HG02973 (cell line): Measurements from ENCODE around the gene ABCC5.

Source experiments
- ATAC-seq: cut with Tn5 transposase; IDR thresholded peaks from one replicate; pipeline ENCODE4 v1.9.1; 2021; ENCODE audit warnings: moderate library complexity; ENCODE audit not compliant: unreplicated experiment

ABCC5 gene

DNA sequence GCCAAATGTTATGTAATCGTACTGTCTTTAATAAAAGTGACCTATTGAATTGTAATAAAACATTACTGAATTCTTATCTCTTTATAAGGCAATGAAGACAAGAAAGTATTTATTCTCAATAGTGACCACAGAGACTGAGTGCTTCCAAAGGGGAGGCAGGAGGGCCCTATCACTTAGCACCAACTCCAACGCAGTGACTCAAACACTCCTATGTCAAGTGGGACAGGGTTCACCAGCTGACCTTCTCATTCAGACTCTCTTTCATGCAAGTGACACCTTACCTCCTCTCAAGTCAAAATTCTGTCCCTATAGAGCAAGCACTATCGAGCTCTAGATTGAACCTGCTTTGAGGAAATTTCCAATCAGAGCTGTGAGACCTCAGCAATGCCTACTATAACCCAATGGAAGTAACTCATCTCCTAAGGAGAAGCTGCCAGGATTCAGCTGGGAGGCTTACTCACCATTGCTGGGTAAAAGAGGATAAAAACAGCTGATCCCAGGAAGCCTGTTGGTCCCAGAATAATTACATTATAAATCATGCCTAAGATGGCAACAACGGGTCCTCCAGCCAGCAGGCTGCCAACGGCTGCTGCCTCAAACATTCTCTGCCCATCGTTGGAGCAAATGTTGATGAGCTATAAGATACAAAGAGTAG is 35.6 kb downstream of the ABCC5 start:
- no peak for ATAC-seq

DNA sequence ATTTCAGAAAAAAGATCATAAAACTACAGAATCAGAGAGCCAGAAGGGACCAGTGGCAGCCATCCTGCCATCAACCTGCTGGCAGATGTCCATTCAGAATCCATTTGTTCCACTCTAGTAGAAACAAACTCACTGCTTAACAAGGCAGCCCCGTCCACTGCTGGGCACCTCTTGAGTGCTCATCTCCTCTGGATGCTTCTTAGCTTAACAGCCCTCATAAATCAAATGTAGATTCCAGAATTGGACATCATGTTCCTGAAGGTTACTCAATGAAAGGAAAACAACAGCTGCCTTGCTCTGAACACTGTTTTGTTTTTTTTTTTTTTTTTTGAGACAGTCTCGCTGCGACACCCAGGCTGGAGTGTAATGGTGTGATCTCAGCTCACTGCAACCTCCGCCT is 37.3 kb downstream of the ABCC5 start:
- no peak for ATAC-seq

DNA sequence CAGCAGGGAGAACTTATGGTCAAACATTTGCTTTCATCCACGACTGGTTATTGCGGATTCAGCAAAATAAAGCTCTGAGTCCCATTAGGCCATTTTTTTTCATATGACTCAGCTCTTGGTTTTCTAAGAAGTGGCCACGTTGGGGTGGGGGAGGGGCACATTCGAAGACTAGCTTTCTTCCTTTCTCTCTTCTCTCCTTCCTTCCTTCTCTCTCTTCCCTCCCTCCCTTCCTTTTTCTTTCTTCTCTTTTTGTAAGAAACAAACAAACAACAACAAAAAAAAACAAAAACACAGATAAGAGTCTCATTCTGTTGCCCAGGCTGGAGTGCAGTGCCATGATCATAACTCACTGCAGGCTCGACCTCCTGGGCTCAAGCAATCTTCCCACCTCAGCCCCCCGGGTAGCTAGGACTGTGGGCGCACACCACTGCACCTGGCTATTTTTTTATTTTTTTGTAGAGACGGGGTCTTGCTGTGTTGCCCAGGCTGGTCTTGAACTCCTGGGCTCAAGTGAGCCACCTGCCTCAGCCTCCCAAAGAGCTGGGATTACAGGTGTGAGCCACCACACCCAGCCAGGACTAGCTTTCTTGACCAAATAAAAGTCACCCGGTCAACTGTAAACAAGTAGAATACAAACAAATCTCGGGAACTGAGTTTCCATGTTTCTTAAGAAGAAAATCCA is 41.6 kb downstream of the ABCC5 start:
- ATAC-seq, result no peak

DNA sequence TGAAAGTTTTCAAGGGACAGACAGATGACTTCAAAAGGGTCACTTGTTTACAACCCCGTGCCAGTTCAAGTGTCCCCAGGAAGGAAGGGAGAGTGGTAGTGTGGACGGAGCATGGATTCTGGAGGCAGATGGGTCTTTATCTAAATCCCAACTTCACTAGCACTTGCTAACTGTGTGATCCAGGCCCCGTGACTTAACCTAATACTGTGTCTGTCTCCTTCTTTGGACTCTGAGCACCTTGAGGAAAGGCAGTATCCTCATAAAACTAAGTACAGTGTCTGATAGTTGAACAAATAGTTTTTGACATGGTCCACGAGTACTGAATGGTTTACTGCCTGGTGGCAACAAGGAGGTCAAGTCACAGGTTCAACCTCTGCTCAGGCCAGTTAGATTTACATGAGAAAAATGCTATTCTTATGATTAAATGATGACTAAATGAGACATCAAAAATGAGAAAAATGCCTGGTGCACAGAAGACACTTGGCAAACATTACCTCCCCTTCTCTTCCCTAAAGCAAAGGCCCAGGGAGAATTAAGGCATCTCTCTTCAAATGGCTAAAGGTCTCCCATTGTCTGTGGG is 48.9 kb downstream of the ABCC5 start:
- ATAC-seq, result no peak

DNA sequence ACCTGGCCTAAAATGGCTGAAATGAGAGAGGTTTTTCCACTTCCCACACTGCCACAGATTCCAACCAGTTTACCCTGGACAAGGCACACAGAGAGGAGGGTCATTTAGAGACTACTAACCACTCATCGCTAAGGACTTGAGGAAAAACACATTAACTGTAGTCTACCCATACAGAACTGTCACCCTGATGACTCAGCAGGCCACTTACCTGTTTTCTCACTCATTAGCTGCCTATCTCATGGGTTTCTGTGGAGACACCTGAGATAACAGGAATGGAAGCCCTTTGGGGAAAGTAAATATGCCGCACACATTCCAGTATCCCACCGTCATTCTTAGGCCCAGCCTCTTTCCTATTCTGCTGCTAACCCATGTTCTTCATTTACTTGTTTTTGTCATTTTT is 50.0 kb downstream of the ABCC5 start:
- no peak for ATAC-seq

DNA sequence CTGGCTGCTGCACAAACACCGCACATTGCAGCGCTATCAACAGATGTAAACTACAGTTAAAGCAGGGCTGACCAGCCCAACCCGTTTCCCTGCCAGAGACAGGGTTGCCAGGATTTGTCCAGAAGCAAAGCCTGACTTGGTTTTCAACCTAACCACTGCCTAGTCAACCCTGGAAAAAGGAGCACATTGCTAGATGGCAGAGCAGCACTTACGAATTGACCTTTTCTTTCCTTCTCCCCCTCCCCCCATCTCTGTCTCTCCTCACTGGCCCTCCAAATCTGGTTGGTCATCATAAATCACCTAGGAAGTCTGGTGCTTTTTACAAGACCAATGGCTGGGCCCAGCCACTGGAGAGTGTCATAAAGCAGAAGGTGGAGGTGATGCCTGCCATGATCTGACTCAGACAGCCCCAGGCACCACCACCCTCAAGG is 51.3 kb downstream of the ABCC5 start:
- no peak for ATAC-seq

DNA sequence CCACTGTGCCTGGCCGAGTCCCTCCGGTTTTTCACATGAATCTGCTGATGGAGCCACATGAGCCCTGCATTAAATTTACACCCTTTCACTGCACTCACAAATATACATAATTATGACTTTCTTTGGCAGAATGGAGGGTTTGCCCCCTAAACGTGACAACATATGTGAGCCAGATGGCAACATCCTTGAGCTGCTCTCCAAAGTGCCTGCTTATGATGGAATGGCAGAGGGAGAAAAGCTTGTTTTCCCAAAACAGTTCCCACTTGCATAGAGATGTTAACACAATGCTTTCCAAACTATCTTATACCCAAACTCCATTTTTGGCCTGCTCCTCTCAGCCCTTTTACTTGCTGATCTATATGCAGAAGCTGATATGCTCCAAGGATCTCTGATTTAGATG is 54.9 kb downstream of the ABCC5 start:
- ATAC-seq, result no peak

DNA sequence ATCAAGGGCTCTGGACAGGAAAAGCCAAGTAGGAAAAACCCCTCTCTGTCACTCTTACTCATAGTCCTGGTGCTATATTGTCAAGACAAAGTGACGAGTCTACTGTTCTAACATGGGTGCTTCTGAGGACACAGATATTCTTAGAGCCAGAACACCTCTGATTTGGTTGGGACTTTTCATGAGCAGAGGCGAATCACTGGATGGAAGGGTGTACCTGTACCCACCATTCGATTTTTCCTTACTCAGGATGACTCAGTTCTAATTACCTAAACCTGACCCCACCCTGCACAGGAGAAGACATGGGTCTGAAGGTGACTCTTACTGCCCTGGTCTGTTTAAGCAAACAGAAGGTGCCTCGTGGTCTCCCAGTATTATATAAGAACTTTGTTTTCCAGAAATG is 58.5 kb downstream of the ABCC5 start:
- ATAC-seq, result no peak

DNA sequence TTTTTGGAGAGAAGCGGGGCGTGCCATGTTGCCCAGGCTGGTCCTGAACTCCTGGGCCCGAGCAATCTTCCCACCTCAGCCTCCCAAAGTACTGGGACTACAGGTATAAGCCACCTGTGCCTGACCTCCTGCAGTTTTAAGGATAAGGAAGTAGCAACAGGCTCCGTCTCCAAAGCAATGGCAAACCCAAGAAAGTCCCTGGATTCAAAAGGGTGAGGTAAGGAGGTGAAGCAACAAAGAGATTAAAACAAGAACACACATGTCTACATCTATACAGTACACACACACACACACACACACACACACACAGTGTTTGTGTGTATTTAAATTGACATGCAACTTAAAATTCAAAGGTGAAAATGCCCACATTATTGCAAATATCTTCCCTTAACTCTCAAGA is 58.9 kb downstream of the ABCC5 start:
- no peak for ATAC-seq

DNA sequence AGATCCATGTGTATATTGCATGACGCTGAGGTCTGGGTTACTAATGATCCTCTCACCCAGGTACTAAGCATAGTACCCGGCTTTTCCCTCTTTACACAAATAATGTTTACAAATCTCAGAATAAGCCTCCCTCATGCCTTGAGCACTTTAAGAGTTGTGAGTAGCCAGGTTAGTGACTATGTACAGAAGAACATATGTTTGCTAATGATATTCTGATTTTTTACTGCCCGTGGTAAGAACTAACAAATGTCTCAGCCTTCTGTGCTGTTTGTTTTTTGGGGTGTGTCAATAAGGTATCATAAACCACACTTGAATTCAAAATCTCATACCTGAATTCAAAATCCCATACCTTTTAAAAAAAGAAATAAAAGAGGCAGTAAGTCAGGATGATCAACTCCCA is 59.5 kb downstream of the ABCC5 start:
- no peak for ATAC-seq

DNA sequence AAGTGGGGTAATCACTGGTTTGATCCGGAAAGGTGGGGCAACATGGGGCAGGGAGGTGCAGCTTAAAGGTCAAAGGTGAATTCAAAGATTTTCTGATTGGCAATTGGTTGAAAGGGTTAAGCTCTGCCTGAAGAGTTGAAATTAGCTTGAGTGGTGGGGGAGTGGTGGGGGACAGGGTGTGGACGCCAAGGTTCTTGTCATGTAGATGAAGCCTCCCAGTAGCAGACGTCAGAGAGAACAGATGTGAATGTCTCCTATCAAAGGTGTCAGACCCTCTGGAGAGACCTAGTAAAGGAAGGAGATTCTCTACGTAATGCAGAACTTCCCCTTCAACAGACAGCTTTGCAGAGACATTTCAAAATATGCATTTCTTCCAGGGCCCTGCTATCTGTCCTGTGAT is 62.8 kb downstream of the ABCC5 start:
- ATAC-seq, result no peak

DNA sequence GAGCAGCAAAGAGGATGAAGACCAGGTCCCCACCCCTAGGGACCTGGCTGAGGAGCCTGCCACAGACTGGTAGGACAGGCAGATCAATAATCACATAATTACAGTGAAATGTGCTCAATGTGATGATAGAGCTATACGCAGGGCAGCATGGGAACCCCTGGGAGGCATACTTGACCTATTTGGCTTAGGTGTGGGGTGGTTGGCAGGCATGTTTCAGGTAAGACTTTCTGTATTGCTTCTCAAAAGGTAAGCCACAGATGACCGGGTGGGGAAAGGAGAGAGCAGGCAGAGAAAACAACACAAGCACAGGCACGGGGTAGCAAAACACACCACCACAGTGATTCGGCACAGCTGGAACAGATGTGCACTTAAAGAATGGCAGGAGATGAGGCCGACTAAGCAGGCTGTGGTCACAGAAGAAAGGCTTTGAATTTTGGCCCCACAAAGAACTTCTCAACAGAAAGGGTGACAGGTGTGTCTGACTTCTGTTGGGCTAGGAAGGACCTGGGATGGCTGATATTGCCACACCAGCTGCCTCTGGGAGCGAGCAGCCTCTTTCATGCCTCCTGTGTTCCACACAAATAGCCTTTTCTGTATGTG is 64.1 kb downstream of the ABCC5 start:
- no peak for ATAC-seq

DNA sequence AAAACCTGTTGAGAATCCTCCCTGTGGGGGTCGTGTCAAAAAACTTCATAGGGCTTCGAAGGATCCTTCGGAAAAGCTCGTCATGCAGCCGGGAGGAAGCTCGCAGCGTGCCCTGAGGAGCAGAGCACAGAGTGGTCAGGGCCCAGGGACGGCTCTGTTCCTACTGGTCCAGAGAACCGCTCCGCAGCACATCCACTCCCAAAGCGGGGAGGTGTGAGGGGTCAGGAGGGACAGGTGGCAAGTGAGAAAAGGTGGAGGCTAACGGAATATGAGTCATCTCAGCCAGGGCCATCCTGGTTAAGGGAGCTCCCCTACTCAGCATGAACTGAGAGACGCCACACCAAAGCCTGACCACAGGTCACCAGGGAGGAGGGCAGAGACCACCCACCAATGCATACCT is 66.2 kb downstream of the ABCC5 start:
- ATAC-seq, result no peak

DNA sequence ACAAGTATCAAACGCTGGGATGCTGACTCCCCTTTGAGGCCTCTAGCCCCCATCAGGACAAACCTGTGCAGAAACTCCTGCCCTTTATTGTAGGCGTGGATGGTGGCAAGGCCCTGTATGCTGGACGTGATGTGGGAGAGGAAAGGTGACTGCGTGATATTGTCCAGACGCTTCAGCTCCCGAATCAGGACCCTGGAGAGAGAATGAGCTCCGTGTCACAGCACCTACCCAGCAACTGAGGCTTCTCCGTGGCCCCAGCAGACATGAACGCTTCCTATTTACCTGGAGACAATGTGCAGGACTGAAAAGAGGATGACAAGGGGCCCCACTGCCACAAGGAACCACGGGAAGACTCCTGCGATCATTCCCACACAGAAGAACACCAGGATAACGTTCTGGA is 68.0 kb downstream of the ABCC5 start:
- no peak for ATAC-seq

DNA sequence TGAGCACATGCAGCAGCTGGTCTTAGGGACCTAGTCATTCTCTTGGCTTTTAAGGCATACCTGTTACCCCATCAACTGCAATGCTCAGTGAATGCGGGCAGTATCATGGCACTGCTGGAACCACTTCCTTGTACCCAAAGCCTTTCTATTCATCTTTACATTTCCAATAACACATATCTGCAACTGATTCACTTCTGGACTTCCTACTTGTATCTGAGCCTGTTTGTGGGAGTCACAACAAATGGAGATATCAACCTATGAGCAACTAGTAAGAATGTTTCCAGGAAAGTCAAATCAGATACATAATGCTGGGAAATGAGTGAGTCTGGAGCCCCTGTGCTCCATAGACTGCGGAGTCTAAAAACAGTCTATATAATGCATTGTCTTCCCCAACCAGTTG is 71.6 kb downstream of the ABCC5 start:
- ATAC-seq, result no peak

DNA sequence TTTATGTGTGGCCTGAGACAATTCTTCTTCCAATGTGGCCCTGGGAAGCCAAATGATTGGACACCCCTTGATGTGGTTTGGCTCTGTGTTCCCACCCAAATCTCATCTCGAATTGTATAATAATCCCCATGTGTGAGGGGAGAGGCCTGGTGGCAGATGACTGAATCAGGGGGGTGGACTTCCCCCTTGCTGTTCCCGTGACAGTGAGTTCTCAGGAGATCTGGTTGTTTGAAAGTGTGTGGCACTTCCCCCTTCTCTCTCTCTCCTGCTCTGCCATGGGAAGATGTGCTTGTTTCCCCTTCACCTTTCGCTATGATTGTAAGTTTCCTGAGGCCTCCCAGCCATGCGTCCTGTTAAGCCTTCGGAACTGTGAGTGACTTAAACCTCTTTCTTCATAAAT is 72.9 kb downstream of the ABCC5 start:
- no peak for ATAC-seq

DNA sequence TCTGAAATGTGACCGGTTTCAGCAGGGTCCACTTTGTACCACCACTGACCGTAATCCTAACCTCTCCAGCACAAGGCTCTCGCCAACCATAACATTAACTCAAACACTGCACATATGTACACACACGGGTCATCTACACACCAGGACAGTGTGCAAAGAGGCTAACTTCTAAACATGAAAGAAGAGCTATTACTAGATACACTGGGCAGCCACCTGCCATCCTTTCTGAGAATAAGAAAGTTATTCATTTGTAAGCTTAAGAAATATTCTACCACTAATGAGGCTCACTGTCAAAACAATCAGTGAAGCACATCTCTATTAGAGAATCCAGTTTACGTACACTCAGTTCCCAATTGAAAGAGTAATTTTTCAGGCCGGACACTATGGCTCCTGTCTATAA is 73.9 kb downstream of the ABCC5 start:
- no peak for ATAC-seq

DNA sequence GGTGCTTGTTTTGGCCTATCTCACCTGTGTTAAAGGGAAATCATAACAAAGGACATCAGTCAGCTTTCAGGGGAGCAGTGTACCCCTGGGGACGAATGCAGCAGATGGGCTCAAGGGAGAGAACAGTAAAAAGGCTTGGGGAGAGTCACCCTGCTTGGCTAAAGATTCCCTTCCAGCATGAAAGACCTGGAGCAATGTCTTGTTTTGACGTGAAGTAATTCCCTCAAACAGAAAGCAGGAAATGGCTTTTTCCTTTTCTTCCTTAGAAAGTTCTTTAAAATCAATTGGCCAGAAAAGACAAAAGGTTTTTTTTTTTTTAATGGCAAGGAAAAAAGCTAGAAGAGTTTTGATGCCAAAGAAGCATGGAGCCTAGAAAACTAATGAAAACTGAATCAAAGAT is 76.5 kb downstream of the ABCC5 start:
- no peak for ATAC-seq

DNA sequence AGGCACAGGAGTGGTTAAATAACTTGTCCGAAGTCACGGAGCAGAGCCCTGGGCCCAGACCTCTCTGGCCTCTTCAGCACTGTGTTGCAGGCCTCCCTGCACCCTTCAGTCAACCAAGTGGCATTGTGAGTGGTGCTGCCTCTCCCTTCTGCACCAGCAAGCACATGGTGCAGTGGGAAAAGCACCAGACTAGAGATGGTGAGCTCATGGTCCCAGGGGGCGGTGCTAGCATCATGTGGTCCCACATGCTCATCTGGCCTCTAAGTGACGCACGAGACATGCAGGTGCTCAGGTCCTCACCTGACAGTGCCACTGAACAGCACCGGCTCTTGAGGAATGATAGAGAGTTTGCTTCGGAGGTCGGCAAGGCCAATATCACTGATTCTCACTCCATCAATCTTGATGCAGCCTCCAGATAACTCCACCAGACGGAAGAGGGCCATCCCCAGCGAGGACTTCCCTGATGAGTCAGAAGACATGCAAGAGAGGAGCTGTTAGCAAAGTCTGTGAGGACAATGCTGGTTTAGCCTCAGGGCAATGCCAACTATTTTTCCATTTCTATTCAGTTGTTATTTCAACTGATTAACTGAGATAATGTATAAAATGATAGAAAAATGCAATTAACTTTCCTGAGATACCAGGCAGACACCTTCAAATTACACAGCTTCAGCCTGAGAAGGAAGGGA is 79.9 kb downstream of the ABCC5 start:
- ATAC-seq, result no peak

DNA sequence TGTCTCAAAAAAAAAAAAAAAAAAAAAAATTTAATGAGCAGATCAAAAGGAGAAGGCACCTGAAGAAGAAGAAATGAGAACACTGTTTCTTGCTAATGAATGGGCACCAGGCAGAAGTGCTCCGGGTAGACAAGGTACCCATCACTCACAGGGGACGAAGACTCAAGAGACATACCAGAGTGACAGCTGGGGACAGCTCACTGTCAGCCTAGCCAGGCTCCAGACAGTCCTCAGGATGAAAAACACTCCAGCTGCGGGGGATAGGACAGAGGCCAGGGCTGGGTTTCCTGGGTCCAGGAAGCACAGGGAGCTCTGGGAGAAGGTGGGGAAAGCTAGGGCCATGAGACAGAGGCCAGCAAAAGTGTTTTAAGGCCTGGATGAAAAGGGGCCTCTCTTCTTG is 84.5 kb downstream of the ABCC5 start:
- no peak for ATAC-seq

DNA sequence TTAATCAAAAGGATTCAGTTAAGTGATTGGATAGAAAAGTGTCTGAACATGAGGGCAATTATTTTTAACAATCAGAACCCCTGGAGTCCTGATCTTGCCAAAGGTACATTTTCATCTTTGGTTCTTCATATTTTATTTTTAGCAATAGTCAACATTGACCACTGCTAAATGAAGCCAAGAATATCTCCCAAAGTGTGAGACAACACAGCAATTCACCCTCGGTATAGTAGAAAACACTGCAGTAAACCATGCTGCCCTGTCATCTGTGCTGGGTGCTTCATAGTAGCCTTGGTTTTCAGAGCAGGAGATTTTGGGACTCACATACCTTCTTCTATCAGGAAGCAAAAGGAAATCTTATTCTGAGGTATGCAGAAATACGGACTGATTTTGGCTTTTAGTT is 85.8 kb downstream of the ABCC5 start:
- no peak for ATAC-seq

DNA sequence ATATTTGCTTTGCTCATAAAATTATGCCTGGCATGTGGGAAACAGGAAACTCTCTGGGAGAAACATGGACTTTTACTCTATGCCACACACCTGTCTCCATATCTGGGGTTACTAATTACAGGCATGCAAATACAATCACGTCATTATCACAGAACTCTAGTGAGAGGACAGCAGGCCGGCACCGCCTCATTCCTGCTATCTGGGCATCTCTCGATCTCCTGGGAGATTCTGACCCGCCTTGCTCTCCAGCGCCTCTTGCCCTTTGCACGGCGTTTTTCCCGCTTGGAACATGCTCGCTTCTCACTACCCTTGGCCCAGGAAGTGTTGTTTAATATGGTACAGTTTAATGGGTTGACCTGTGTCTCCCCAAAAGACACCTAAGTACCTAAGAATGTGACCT is 87.6 kb downstream of the ABCC5 start:
- no peak for ATAC-seq
